CD4-positive, CD25-positive, alpha-beta regulatory T cell (primary cell): ENCODE data around the gene TOM1L2. TPM values are rescaled to one million over a fixed set of nuclear protein-coding genes. Genes with fewer than 3 reads are reported as not detected.

ENCODE experiments used
- ATAC-seq, 2 donors: fragments of 150-1000 bp; cut with Tn5 transposase; one replicate each; pipeline ENCODE4 v1.10.0; 2021; ENCODE audit warnings: low read depth in 2 of 2, moderate number of reproducible peaks in 2 of 2, moderate library complexity in 1 of 2
- DNase-seq, 3 donors: peaks; one replicate each; pipeline versions ENCODE4 v3.0.0 to v3.0.0-alpha.2; 2012 to 2022; ENCODE audit warnings: mixed read lengths in 1 of 3
- H3K27ac ChIP-seq: one replicate; pipeline ENCODE4 v1.7.0; 2013; ENCODE audit warnings: mild to moderate bottlenecking, low read length; ENCODE audit not compliant: insufficient read depth, poor library complexity, severe bottlenecking
- H3K27me3 ChIP-seq: one replicate; pipeline ENCODE4 v1.7.0; 2013; ENCODE audit warnings: low read length; ENCODE audit not compliant: control insufficient read depth, insufficient read depth
- H3K36me3 ChIP-seq: one replicate; pipeline ENCODE4 v1.7.0; 2013; ENCODE audit warnings: mild to moderate bottlenecking, low read length, moderate library complexity; ENCODE audit not compliant: control insufficient read depth, insufficient read depth
- H3K4me1 ChIP-seq: 2 replicates; pipeline ENCODE4 v1.7.0; 2013; ENCODE audit warnings: mild to moderate bottlenecking, low read length; ENCODE audit not compliant: insufficient read depth, control insufficient read depth, poor library complexity, severe bottlenecking
- H3K4me3 ChIP-seq: one replicate; pipeline ENCODE4 v1.7.0; 2013; ENCODE audit warnings: low read depth, mild to moderate bottlenecking, low read length, moderate library complexity
- H3K9me3 ChIP-seq, 2 experiments: 1 replicate in 1 of 2; 2 replicates in 1 of 2; pipeline ENCODE4 v1.7.0; 2013; ENCODE audit warnings: low read length in 2 of 2, mild to moderate bottlenecking in 1 of 2, moderate library complexity in 1 of 2; ENCODE audit not compliant: control insufficient read depth in 2 of 2
- H3K27ac Mint-ChIP-seq, 3 donors: one replicate each; pipeline ENCODE4 v1.8.0; 2020 to 2022; ENCODE audit warnings: mild to moderate bottlenecking in 3 of 3, mixed read lengths in 3 of 3, moderate library complexity in 2 of 3
- H3K27me3 Mint-ChIP-seq: one replicate; pipeline ENCODE4 v1.8.0; 2022; ENCODE audit warnings: mild to moderate bottlenecking, mixed read lengths
- H3K36me3 Mint-ChIP-seq: one replicate; pipeline ENCODE4 v1.8.0; 2020; ENCODE audit warnings: mixed read lengths
- H3K4me1 Mint-ChIP-seq, 4 donors: one replicate each; pipeline ENCODE4 v1.8.0; 2020 to 2022; ENCODE audit warnings: mixed read lengths in 4 of 4, mild to moderate bottlenecking in 1 of 4
- H3K4me3 Mint-ChIP-seq, 4 donors: one replicate each; pipeline ENCODE4 v1.8.0; 2020 to 2022; ENCODE audit warnings: mild to moderate bottlenecking in 4 of 4, mixed read lengths in 4 of 4, moderate library complexity in 3 of 4
- H3K9me3 Mint-ChIP-seq, 7 donors: one replicate each; pipeline ENCODE4 v1.8.0; 2020 to 2022; ENCODE audit warnings: mixed read lengths in 7 of 7, mild to moderate bottlenecking in 3 of 7, moderate library complexity in 2 of 7
- polyA plus RNA-seq, 4 donors: library from polyadenylated mRNA; unstranded; fragments of 300-500 nt; fragmentation: Illumina TruSeq; gene quantifications; one replicate each; pipeline ENCODE4 v1.2.3, GENCODE V29; 2021
- total RNA-seq: library from RNA; stranded (reverse); gene quantifications from one replicate; pipeline ENCODE4 v1.2.3, GENCODE V29; 2022

The TOM1L2 gene
- total and polyA plus RNA-seq, 5 donors from 2014 or later = 4.0 to 50.8 (median 6.7) TPM

GRCh38 chr17:17859909-17860765 is 112.1 kb downstream of the TOM1L2 start:
- no peak overlapping the region for H3K4me3 ChIP-seq
- ATAC-seq (peak; percentile 79 to 81), DNase-seq (peak; percentile 59 to 70 (median 70))
- H3K4me1 ChIP-seq = peaks cover 17% of the 10 kb centered on the region
- Mint-ChIP-seq H3K27ac (peak overlapping the region in 1 of 3 donors; percentile 52), H3K27me3 (no peaks in the 10 kb centered on the region), H3K4me3 (no peak overlapping the region), H3K36me3 (peaks cover 3% of the 10 kb centered on the region), H3K4me1 (peaks cover 0 to 42% (median 16%) of the 10 kb centered on the region in 4 donors), H3K9me3 (no peaks in the 10 kb centered on the region)
- H3K27ac ChIP-seq = no peak overlapping the region
- no peaks in the 10 kb centered on the region for H3K36me3 ChIP-seq
- no peaks in the 10 kb centered on the region for H3K9me3 ChIP-seq
- no peaks in the 10 kb centered on the region for H3K27me3 ChIP-seq

- no peak overlapping the region for H3K4me3 Mint-ChIP-seq
- H3K9me3 Mint-ChIP-seq = no peaks in the 10 kb centered on the region
- peaks cover 0 to 28% (median 14%) of the 10 kb centered on the region in 4 donors for H3K4me1 Mint-ChIP-seq
- Histone ChIP-seq H3K4me3 (no peak overlapping the region), H3K27ac (no peak overlapping the region), H3K27me3 (no peaks in the 10 kb centered on the region), H3K9me3 (no peaks in the 10 kb centered on the region), H3K4me1 (peaks cover 10% of the 10 kb centered on the region), H3K36me3 (no peaks in the 10 kb centered on the region)
- no peaks in the 10 kb centered on the region for H3K27me3 Mint-ChIP-seq
- no peak overlapping the region for H3K27ac Mint-ChIP-seq
- H3K36me3 Mint-ChIP-seq = peaks cover 3% of the 10 kb centered on the region
- DNase-seq = no peak
- ATAC-seq = no peak
Measured at GRCh38 chr17:17857496-17857895, 114.7 kb downstream of the TOM1L2 start.

DNA sequence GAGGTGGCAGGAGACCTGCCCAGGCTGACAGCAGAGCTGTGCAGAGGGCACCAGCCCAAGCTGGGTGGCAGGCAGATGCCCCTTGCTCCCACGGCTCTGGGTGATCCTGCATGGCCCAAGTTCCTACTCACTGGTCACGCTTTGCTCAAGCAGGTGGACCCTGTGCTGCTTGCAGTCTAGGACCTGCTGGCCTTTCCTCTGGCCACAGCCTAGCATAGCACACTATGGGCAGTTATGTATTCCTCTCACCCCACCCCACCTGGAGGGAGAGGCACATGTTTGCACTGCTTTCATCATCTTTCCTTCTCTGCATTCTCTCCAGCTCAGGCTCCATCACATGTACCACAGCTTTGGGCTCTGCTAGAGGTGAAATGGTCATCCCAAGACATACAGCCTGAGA is 115.8 kb downstream of the TOM1L2 start:
- no peak overlapping the region for H3K27ac Mint-ChIP-seq

DNA sequence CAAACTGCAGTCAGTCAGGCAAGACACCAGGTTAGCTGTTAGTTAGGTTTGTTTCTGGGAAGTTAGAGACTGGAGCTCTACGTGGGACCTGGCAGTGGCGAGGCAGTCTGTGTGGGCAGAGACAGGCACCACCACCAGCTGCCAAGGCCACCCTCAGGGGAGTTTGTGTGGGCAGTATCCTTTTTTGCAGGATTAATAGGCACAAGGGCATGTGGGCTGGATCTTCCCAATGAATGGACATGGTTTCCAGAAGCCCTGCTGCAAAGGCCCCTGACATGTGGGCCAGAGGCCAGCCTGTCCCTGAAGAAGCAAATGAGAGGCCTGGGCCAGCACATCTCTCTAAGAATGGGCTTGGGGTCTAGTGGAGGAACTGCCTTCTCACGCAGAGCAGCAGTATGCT is 116.2 kb downstream of the TOM1L2 start:
- ATAC-seq = no peak
- H3K4me1 Mint-ChIP-seq = peaks cover 0 to 35% (median 19%) of the 10 kb centered on the region in 4 donors
- H3K4me3 Mint-ChIP-seq = no peak overlapping the region
- H3K4me1 ChIP-seq = peaks cover 17% of the 10 kb centered on the region
- DNase-seq = no peak
- H3K27me3 ChIP-seq = no peaks in the 10 kb centered on the region
- H3K27ac Mint-ChIP-seq = peak overlapping the region in 1 of 3 donors; percentile 14
- H3K36me3 ChIP-seq = no peaks in the 10 kb centered on the region
- no peaks in the 10 kb centered on the region for H3K9me3 ChIP-seq
- H3K9me3 Mint-ChIP-seq = no peaks in the 10 kb centered on the region
- H3K27ac ChIP-seq = no peak overlapping the region
- H3K4me3 ChIP-seq = no peak overlapping the region
- no peaks in the 10 kb centered on the region for H3K27me3 Mint-ChIP-seq
- peaks cover 11% of the 10 kb centered on the region for H3K36me3 Mint-ChIP-seq

More for the DNA sequence above, 115.8 kb downstream of the TOM1L2 start:
- H3K9me3 ChIP-seq = no peaks in the 10 kb centered on the region
- Mint-ChIP-seq H3K4me3 (no peak overlapping the region), H3K36me3 (peaks cover 11% of the 10 kb centered on the region), H3K27me3 (no peaks in the 10 kb centered on the region), H3K9me3 (no peaks in the 10 kb centered on the region), H3K4me1 (peaks cover 0 to 31% (median 18%) of the 10 kb centered on the region in 4 donors)
- no peak overlapping the region for H3K27ac ChIP-seq
- ATAC-seq (no peak), DNase-seq (no peak)
- peaks cover 13% of the 10 kb centered on the region for H3K4me1 ChIP-seq
- no peaks in the 10 kb centered on the region for H3K36me3 ChIP-seq
- no peak overlapping the region for H3K4me3 ChIP-seq
- no peaks in the 10 kb centered on the region for H3K27me3 ChIP-seq

DNA sequence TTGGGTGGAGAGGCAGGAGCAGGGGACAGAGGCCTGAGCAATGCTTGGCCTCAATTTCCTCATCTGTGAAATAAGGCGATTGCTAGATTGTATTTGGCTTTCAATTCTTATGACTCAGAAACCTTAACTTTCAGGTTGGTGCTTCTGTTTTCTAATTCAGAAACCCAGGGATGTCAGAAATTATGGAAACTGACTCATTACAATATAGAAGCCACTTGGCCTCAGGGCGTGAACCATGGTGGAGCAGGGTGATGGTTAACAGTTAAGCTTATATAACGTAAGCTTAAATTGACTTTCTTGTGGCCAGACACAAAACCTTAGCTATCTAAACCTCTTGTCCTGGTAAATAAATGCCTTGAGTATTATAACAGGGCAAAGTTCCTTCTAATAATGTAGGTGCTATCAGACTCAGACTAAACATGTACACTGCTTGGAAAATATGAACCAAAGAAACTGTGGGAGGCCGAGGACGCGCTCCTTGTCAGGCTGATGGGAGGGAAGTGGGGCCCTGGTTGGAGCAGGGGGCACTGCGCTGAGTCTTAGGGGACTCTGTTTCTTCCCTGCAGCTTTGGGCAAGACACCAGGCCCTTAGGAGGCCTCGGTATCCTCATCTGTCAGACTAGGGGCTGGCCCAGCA is 118.3 kb downstream of the TOM1L2 start:
- Mint-ChIP-seq H3K9me3 (no peaks in the 10 kb centered on the region), H3K36me3 (peaks cover 17% of the 10 kb centered on the region), H3K27me3 (no peaks in the 10 kb centered on the region), H3K27ac (peak overlapping the region in 2 of 3 donors; percentile 74), H3K4me1 (peaks cover 3 to 51% (median 35%) of the 10 kb centered on the region in 4 donors), H3K4me3 (no peak overlapping the region)
- Histone ChIP-seq H3K4me3 (no peak overlapping the region), H3K27me3 (no peaks in the 10 kb centered on the region), H3K27ac (no peak overlapping the region), H3K9me3 (no peaks in the 10 kb centered on the region), H3K36me3 (no peaks in the 10 kb centered on the region), H3K4me1 (peaks cover 32% of the 10 kb centered on the region)
- DNase-seq = peak in 1 of 3 donors; percentile 63
- no peak for ATAC-seq

DNA sequence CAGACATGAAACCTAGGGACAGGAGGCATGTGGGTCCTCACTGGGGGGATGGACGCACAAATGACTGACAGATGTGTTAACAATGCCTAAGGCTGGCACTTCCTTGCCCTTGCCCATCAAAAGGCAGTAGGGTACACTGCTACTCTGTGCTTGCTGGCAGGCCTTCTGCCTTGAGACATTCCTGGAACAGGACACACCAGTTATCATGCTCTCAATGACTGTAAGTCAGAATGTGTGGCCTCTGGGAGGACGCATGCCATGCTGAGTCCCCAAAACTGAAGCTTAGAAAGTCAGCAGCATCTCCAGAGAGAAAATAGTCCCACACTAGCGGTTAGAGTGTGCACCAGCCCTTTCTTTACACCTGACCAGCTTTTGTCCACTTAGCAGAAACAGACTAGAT is 119.3 kb downstream of the TOM1L2 start:
- Histone ChIP-seq H3K36me3 (no peaks in the 10 kb centered on the region), H3K4me1 (peaks cover 42% of the 10 kb centered on the region), H3K4me3 (no peak overlapping the region), H3K9me3 (no peaks in the 10 kb centered on the region), H3K27ac (no peak overlapping the region), H3K27me3 (no peaks in the 10 kb centered on the region)
- Mint-ChIP-seq H3K9me3 (no peaks in the 10 kb centered on the region), H3K27ac (peak overlapping the region in 1 of 3 donors; percentile 23), H3K4me1 (peaks cover 5 to 61% (median 41%) of the 10 kb centered on the region in 4 donors), H3K36me3 (peaks cover 17% of the 10 kb centered on the region), H3K4me3 (no peak overlapping the region), H3K27me3 (no peaks in the 10 kb centered on the region)
- no peak for DNase-seq
- ATAC-seq = no peak

GRCh38 chr17:17851103-17852002 is 120.8 kb downstream of the TOM1L2 start:
- H3K4me1 Mint-ChIP-seq = peaks cover 5 to 73% (median 41%) of the 10 kb centered on the region in 4 donors
- ATAC-seq (no peak), DNase-seq (no peak)
- H3K9me3 Mint-ChIP-seq = no peaks in the 10 kb centered on the region
- Histone ChIP-seq H3K27me3 (no peaks in the 10 kb centered on the region), H3K9me3 (no peaks in the 10 kb centered on the region), H3K27ac (no peak overlapping the region), H3K36me3 (no peaks in the 10 kb centered on the region), H3K4me3 (no peak overlapping the region), H3K4me1 (peaks cover 45% of the 10 kb centered on the region)
- peak overlapping the region in 2 of 4 donors; percentile 22 to 52 for H3K4me3 Mint-ChIP-seq
- no peaks in the 10 kb centered on the region for H3K27me3 Mint-ChIP-seq
- peaks cover 14% of the 10 kb centered on the region for H3K36me3 Mint-ChIP-seq
- H3K27ac Mint-ChIP-seq = peak overlapping the region; percentile 82 to 95 (median 87)
